Esophagus (tissue), 2 donors: ENCODE measurements around the gene AKAP9. TPM values are rescaled to one million over a fixed set of nuclear protein-coding genes. Genes with fewer than 3 reads are reported as not detected.
"Not testable (repeated sequence)": the region's sequence is repeated elsewhere in the genome, so short reads cannot be mapped to it uniquely, and the experiment has no call there.

Source experiments
- H3K27ac ChIP-seq, 2 donors: one replicate each; pipeline ENCODE4 v1.5.1; 2013; ENCODE audit warnings: low read depth in 2 of 2, mild to moderate bottlenecking in 2 of 2, inconsistent platforms in 1 of 2, low read length in 1 of 2, moderate library complexity in 1 of 2
- H3K27me3 ChIP-seq, 2 donors: one replicate each; pipeline ENCODE4 v1.6.1; 2013; ENCODE audit warnings: low read length in 2 of 2, control low read depth in 1 of 2, mild to moderate bottlenecking in 1 of 2; ENCODE audit not compliant: insufficient read depth in 2 of 2, control insufficient read depth in 1 of 2
- H3K36me3 ChIP-seq, 2 donors: one replicate each; pipeline ENCODE4 v1.6.1; 2013; ENCODE audit warnings: low read length in 1 of 2; ENCODE audit not compliant: control insufficient read depth in 2 of 2, insufficient read depth in 2 of 2
- H3K4me1 ChIP-seq, 2 donors: one replicate each; pipeline ENCODE4 v1.6.1; 2013; ENCODE audit warnings: low read length in 1 of 2; ENCODE audit not compliant: control insufficient read depth in 2 of 2, insufficient read depth in 2 of 2
- H3K4me3 ChIP-seq, 2 donors: one replicate each; pipeline ENCODE4 v1.5.1; 2013; ENCODE audit warnings: low read length in 2 of 2, mild to moderate bottlenecking in 2 of 2, low read depth in 1 of 2, moderate library complexity in 1 of 2
- H3K9me3 ChIP-seq, 2 donors: one replicate each; pipeline ENCODE4 v1.6.1; 2013; ENCODE audit warnings: mild to moderate bottlenecking in 2 of 2, low read depth in 1 of 2, low read length in 1 of 2, moderate library complexity in 1 of 2; ENCODE audit not compliant: control insufficient read depth in 2 of 2, insufficient read depth in 1 of 2
- WGBS, 2 donors: extraction: QIAGEN DNeasy Blood & Tissue Kit; methylation state at CpG; one replicate each; pipeline ENCODE4 v1.1.7; 2013; 5-methylcytosine and 5-hydroxymethylcytosine counted together
- polyA plus RNA-seq, 2 donors: library from polyadenylated mRNA; stranded (reverse); fragments of 200-250 nt; gene quantifications; one replicate each; pipeline ENCODE4 v1.2.3, GENCODE V29; 2013
- donor health status: healthy with polysubstance abuse.
- donor health status: Bipolar disorder and iron deficiency.

The AKAP9 gene
- polyA plus RNA-seq, 2 donors, result 15.8 to 16.7 TPM

DNA sequence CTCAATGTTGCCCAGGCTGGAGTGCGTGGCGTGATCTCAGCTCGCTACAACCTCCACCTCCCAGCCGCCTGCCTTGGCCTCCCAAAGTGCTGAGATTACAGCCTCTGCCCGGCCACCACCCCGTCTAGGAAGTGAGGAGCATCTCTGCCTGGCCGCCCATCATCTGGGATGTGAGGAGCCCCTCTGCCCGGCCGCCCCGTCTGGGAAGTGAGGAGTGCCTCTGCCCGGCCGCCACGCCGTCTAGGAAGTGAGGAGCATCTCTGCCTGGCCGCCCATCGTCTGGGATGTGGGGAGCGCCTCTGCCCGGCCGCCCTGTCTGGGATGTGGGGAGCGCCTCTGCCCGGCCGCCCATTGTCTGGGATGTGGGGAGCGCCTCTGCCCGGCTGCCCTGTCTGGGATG, 86.0 kb downstream of the AKAP9 start:
- not testable (repeated sequence) for H3K9me3 ChIP-seq, H3K36me3 ChIP-seq, H3K27me3 ChIP-seq, H3K27ac ChIP-seq, H3K4me1 ChIP-seq, H3K4me3 ChIP-seq
- 98 to 99% methylated on average over 20 to 24 of the region's 24 CpGs for WGBS, 2 donors

GRCh38 chr7:92027128-92027527, 86.5 kb downstream of the AKAP9 start:
- H3K36me3 ChIP-seq, H3K4me1 ChIP-seq, H3K27ac ChIP-seq, H3K27me3 ChIP-seq, H3K9me3 ChIP-seq, H3K4me3 ChIP-seq: not testable (repeated sequence)
- 98 to 99% methylated on average over 28 to 29 of the region's 29 CpGs for WGBS, 2 donors

DNA sequence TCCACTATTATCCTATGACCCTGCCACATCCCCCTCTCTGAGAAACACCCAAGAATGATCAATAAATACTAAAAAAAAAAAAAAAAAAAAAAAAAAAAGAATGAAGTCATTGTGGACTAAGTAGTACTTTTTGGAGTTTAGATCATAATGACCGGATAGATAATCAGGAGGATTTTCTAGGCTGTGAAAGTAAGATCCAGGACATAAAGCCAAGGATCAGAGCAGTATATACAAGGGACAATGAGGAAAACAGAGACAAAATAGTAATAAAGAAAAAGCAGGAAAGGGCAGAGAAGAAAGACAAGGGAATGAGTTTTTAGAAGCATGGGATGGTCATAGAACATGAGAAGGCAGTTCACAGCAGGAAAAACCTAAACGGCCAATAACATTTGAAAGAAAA, 87.6 kb downstream of the AKAP9 start:
- H3K27me3 ChIP-seq, result no peaks in the 10 kb centered on the region
- no peaks in the 10 kb centered on the region for H3K9me3 ChIP-seq
- H3K27ac ChIP-seq, result no peak overlapping the region
- no peaks in the 10 kb centered on the region for H3K4me1 ChIP-seq
- H3K4me3 ChIP-seq, result no peak overlapping the region
- H3K36me3 ChIP-seq, result peaks cover 2% of the 10 kb centered on the region in 2 donors
- 87 to 90% methylated on average over 2 of the region's 2 CpGs for WGBS, 2 donors

DNA sequence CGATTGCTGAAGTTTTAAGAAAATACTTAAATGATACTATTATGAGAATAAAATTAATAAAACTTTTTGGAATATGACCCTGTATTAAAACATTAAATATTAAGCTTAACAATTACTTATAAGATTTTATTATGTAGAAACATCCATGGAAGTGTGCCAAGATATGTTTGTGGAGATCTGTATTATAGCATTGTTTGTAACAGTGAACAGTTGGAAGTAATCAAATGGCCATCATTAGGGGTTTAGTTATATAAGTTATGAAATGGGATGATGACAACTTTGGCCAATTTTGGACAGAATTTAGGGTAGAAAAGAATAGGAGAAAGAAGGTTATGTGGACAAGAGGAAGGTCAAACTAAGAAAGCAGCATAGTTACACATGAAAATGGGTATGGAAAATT, 88.0 kb downstream of the AKAP9 start:
- Histone ChIP-seq H3K27me3 (no peaks in the 10 kb centered on the region), H3K27ac (no peak overlapping the region), H3K4me3 (no peak overlapping the region), H3K4me1 (no peaks in the 10 kb centered on the region), H3K36me3 (peaks cover 2% of the 10 kb centered on the region in 2 donors), H3K9me3 (no peaks in the 10 kb centered on the region)
- 89 to 96% methylated on average over 1 of the region's 1 CpG for WGBS, 2 donors

- Histone ChIP-seq H3K4me3 (no peak overlapping the region), H3K27me3 (no peaks in the 10 kb centered on the region), H3K36me3 (no peaks in the 10 kb centered on the region), H3K9me3 (no peaks in the 10 kb centered on the region), H3K27ac (no peak overlapping the region), H3K4me1 (no peaks in the 10 kb centered on the region)
- WGBS, 2 donors, result 84 to 90% methylated on average over 2 of the region's 2 CpGs
Measured at GRCh38 chr7:92034116-92034515, 93.5 kb downstream of the AKAP9 start.

DNA sequence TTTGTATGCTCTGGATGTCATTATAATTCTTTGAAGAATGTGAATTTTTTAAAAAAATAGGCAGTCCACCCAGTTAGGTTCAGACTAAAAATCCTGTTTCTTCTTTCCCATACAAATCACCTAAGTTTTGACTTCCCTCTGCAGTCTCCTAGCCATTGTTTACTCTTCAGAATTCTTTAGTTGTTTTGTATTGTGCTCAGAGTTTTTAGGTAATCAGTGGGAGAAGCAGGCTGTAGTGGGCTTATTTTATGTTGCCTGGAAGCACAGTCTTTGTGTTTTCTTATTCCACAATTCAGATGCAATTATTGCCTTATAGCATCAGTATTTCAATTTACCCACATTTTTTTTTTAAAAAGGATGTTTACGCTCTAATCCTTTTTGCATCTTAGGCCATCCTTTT, 94.9 kb downstream of the AKAP9 start:
- WGBS, 2 donors, result 93 to 99% methylated on average over 1 of the region's 1 CpG
- H3K27me3 ChIP-seq, result no peaks in the 10 kb centered on the region
- H3K4me1 ChIP-seq, result no peaks in the 10 kb centered on the region
- H3K36me3 ChIP-seq, result no peaks in the 10 kb centered on the region
- H3K27ac ChIP-seq, result no peak overlapping the region
- H3K4me3 ChIP-seq, result no peak overlapping the region
- no peaks in the 10 kb centered on the region for H3K9me3 ChIP-seq

DNA sequence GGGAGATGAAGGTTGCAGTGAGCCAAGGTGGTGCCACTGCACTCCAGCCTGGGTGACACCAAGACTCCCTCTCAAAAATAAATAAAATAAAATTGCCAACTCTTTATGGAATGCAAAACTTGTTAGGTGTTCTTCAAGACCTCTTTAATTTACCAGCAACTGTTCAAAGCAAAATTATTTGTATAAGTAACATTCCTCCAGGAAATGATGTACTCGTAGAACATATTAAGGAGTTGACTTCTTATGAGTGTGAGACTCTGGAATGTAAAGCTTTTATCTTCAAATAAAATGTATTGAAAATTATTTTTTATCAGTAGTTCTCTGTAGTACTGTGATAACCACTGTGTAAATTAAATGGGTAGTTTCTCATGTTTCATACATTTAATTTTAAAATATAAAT, 99.2 kb downstream of the AKAP9 start:
- WGBS, 2 donors, result 95 to 97% methylated on average over 1 of the region's 1 CpG
- Histone ChIP-seq H3K9me3 (no peaks in the 10 kb centered on the region), H3K27me3 (no peaks in the 10 kb centered on the region), H3K4me1 (no peaks in the 10 kb centered on the region), H3K4me3 (no peak overlapping the region), H3K36me3 (peaks cover 0 to under 1% of the 10 kb centered on the region in 2 donors), H3K27ac (no peak overlapping the region)

GRCh38 chr7:92042056-92042737, 101.5 kb downstream of the AKAP9 start:
- 74 to 89% methylated on average over 4 of the region's 4 CpGs for WGBS, 2 donors
- H3K27me3 ChIP-seq, result no peaks in the 10 kb centered on the region
- H3K9me3 ChIP-seq, result no peaks in the 10 kb centered on the region
- no peak overlapping the region for H3K4me3 ChIP-seq
- H3K27ac ChIP-seq, result no peak overlapping the region
- H3K4me1 ChIP-seq, result no peaks in the 10 kb centered on the region
- peaks cover 0 to 2% of the 10 kb centered on the region in 2 donors for H3K36me3 ChIP-seq

GRCh38 chr7:92043098-92043497, 102.4 kb downstream of the AKAP9 start:
- H3K4me1 ChIP-seq, result no peaks in the 10 kb centered on the region
- no peak overlapping the region for H3K27ac ChIP-seq
- WGBS, 2 donors, result 80 to 86% methylated on average over 2 of the region's 2 CpGs
- no peaks in the 10 kb centered on the region for H3K9me3 ChIP-seq
- no peak overlapping the region for H3K4me3 ChIP-seq
- H3K36me3 ChIP-seq, result peaks cover 0 to 2% of the 10 kb centered on the region in 2 donors
- no peaks in the 10 kb centered on the region for H3K27me3 ChIP-seq

DNA sequence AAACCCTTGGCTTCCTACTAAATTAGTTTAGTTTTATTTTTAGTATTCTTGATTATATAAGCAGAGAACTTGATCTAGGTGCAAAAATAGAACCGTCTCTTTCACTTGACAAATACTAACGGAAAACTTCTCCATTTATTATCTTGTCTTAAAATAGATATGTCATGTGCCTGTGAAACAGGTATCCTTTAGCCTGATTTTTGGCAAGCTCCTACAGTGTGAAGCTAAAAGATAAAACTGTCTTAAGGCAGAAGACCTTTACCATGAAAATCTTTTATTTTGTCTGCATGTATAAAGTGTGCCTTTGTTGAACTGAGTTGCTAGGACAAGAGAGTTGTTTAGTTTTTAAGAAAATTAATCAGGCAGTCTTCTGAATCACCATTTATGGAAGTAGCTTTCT, 103.0 kb downstream of the AKAP9 start:
- 53 to 64% methylated on average over 2 of the region's 2 CpGs for WGBS, 2 donors
- H3K36me3 ChIP-seq, result peaks cover 0 to 2% of the 10 kb centered on the region in 2 donors
- H3K4me1 ChIP-seq, result no peaks in the 10 kb centered on the region
- no peaks in the 10 kb centered on the region for H3K9me3 ChIP-seq
- H3K4me3 ChIP-seq, result no peak overlapping the region
- no peaks in the 10 kb centered on the region for H3K27me3 ChIP-seq
- H3K27ac ChIP-seq, result no peak overlapping the region
